ENCODE data around the gene ISY1. TPM values are rescaled to one million over a fixed set of nuclear protein-coding genes. Genes with fewer than 3 reads are reported as not detected.

The ISY1 gene
- polyA plus RNA-seq, 2 of the 4 experiments (the other 2 are of a cell fraction), result 23.2 to 27.6 TPM

DNA sequence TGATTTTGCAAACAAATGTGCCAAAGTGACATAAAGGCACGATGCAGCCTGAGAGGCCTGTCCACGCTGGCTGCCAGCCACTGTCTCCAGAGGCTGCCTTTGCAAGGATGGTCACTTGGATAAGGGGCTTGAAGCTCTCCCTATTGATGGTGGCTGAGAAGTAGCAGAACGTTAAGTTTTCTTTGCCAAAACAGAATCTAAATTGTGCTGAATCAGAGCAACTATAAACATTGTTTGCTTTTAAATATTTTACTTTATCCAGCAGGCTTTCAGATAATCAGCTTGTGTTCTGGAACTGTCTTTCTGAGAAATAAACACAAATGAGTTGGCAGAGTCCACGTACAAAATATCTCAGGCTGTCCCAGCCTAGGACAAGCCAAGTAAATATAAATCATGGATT, 46.6 kb upstream of the ISY1 start (continued):
- TF ChIP-seq BHLHE40 (IDR thresholded peaks at IDR 0.05; ENCODE audit: low read depth, low read length) (no peak), HOXA7 (CRISPR knock-in tag; IDR thresholded peaks at IDR 0.05) (no peak)
- TF ChIP-seq, protein P1, sequence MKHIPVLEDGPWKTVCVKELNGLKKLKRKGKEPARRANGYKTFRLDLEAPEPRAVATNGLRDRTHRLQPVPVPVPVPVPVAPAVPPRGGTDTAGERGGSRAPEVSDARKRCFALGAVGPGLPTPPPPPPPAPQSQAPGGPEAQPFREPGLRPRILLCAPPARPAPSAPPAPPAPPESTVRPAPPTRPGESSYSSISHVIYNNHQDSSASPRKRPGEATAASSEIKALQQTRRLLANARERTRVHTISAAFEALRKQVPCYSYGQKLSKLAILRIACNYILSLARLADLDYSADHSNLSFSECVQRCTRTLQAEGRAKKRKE (CRISPR knock-in tag; IDR thresholded peaks at IDR 0.05; ENCODE audit: low read depth), result no peak

DNA sequence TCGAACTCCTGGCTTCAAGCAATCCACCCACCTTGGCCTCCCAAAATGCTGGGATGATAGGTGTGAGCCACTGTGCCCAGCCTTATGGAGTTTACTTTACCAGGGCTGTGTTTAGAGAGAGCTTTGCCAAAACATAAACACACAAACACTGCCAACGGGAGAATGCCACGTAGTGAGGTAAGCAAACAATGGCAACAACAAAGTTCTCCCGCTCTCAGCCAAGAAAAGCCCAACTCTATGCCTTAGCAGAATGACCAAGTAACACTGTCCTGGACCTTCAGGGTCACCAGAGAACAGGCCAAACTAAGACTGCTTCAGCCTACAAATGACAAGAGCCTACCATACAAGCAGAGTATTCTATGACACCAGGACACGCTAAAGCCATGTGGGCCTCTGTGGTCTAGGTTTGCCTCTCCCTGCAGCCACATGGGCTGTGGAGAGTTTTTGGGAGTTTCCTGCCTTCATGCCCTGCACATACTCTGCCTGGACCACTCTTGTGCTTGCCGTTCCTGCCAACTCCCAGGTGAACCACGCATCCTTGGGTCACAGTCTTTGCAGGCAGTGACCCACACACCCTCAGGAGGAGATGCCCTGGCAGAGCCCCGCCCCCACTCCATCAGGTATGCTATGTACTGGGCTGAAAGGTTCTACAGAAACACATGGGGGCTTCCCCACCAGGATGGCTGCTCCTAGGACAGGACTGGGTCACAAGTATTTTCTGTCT, 44.4 kb upstream of the ISY1 start:
- FAIRE-seq, result no peak

DNA sequence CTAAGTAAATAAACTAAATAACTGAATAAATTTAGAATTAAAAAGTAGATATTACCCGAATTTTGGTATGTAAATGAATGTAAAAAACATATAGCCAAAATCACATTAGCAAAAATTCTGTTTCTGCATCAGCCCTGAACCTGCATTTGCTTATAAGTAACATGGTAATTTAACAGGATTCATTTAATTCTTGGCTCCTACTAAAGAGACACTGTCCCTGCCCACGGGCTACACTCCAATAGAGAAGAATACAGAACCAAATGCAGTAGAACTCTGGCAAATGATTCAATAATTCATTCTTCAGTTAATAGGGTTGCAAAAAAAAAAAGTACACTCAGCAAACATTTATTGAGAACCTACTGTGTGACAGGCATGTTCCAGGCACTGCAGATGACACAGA, 43.6 kb upstream of the ISY1 start:
- ChIA-PET CTCF (interaction anchor here (1.1 to 1.3 kb wide), 3 partner anchors 8 to 41 kb away, joined by 3 to 7 read pairs (median 4); no protein-coding TSS in a partner anchor), POLR2A (no interaction called here)
- no peak overlapping the region for H3K4me2 ChIP-seq
- FAIRE-seq, result no peak
- no peak overlapping the region for H3K4me3 ChIP-seq
- ATAC-seq, result no peak
- 53% methylated on average over 2 of the region's 2 CpGs for whole genome bisulfite sequencing (ENCODE audit: missing lambda C conversion rate)
- no peaks in the 10 kb centered on the region for H3K9me3 ChIP-seq
- peaks cover 6% of the 10 kb centered on the region; the same call in 2 of the 3 replicates for H3K4me1 ChIP-seq
- TF ChIP-seq CHD4 (IDR thresholded peaks at IDR 0.05; ENCODE audit: borderline replicate concordance) (no peak), EHMT2 (IDR thresholded peaks at IDR 0.05; ENCODE audit: low read depth) (no peak), RNF2 (IDR thresholded peaks at IDR 0.05; ENCODE audit: borderline replicate concordance, low read depth) (no peak), EHF (CRISPR knock-in tag; IDR thresholded peaks at IDR 0.05) (no peak), HOXB13 (CRISPR knock-in tag; IDR thresholded peaks at IDR 0.05; ENCODE audit: low read depth) (no peak), JUNB (IDR thresholded peaks at IDR 0.05) (no peak), ESRRA (IDR thresholded peaks at IDR 0.05; ENCODE audit: borderline replicate concordance, low read length) (no peak)
- TF ChIP-seq, protein P2, sequence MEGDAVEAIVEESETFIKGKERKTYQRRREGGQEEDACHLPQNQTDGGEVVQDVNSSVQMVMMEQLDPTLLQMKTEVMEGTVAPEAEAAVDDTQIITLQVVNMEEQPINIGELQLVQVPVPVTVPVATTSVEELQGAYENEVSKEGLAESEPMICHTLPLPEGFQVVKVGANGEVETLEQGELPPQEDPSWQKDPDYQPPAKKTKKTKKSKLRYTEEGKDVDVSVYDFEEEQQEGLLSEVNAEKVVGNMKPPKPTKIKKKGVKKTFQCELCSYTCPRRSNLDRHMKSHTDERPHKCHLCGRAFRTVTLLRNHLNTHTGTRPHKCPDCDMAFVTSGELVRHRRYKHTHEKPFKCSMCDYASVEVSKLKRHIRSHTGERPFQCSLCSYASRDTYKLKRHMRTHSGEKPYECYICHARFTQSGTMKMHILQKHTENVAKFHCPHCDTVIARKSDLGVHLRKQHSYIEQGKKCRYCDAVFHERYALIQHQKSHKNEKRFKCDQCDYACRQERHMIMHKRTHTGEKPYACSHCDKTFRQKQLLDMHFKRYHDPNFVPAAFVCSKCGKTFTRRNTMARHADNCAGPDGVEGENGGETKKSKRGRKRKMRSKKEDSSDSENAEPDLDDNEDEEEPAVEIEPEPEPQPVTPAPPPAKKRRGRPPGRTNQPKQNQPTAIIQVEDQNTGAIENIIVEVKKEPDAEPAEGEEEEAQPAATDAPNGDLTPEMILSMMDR (IDR thresholded peaks at IDR 0.05), result no peak
- TF ChIP-seq, protein P3, sequence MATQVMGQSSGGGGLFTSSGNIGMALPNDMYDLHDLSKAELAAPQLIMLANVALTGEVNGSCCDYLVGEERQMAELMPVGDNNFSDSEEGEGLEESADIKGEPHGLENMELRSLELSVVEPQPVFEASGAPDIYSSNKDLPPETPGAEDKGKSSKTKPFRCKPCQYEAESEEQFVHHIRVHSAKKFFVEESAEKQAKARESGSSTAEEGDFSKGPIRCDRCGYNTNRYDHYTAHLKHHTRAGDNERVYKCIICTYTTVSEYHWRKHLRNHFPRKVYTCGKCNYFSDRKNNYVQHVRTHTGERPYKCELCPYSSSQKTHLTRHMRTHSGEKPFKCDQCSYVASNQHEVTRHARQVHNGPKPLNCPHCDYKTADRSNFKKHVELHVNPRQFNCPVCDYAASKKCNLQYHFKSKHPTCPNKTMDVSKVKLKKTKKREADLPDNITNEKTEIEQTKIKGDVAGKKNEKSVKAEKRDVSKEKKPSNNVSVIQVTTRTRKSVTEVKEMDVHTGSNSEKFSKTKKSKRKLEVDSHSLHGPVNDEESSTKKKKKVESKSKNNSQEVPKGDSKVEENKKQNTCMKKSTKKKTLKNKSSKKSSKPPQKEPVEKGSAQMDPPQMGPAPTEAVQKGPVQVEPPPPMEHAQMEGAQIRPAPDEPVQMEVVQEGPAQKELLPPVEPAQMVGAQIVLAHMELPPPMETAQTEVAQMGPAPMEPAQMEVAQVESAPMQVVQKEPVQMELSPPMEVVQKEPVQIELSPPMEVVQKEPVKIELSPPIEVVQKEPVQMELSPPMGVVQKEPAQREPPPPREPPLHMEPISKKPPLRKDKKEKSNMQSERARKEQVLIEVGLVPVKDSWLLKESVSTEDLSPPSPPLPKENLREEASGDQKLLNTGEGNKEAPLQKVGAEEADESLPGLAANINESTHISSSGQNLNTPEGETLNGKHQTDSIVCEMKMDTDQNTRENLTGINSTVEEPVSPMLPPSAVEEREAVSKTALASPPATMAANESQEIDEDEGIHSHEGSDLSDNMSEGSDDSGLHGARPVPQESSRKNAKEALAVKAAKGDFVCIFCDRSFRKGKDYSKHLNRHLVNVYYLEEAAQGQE (IDR thresholded peaks at IDR 0.05), result no peak
- H3K27ac ChIP-seq, result no peak overlapping the region
- DNase-seq (ENCODE audit: low read depth in 1 of 2, low spot score in 1 of 2), result no peak

More for the DNA sequence above, 44.4 kb upstream of the ISY1 start:
- Histone ChIP-seq H3K4me2 (no peak overlapping the region), H3K4me3 (no peak overlapping the region), H3K4me1 (peaks cover 6% of the 10 kb centered on the region; the same call in 2 of the 3 replicates), H3K27ac (peak overlapping the region in 1 of 2 experiments; percentile 21; a peak in 1 of 6 replicates), H3K9me3 (no peaks in the 10 kb centered on the region)
- no peak for TF ChIP-seq POLR2AphosphoS2 (conservative IDR thresholded peaks at IDR 0.05; ENCODE audit: low read length)
- TF ChIP-seq KDM1A (IDR thresholded peaks at IDR 0.05; ENCODE audit: low read depth), result no peak
- TF ChIP-seq, protein P4, sequence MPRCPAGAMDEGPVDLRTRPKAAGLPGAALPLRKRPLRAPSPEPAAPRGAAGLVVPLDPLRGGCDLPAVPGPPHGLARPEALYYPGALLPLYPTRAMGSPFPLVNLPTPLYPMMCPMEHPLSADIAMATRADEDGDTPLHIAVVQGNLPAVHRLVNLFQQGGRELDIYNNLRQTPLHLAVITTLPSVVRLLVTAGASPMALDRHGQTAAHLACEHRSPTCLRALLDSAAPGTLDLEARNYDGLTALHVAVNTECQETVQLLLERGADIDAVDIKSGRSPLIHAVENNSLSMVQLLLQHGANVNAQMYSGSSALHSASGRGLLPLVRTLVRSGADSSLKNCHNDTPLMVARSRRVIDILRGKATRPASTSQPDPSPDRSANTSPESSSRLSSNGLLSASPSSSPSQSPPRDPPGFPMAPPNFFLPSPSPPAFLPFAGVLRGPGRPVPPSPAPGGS (IDR thresholded peaks at IDR 0.05), result no peak
- TF ChIP-seq, protein P2 (IDR thresholded peaks at IDR 0.05), result no peak
- no peak for TF ChIP-seq FOXS1 (CRISPR knock-in tag; IDR thresholded peaks at IDR 0.05)
- no peak for TF ChIP-seq EHF (CRISPR knock-in tag; IDR thresholded peaks at IDR 0.05)
- ChIA-PET POLR2A (no interaction called here), CTCF (interaction anchor here (1.3 kb wide), 1 partner anchor 9 kb away, joined by 4 read pairs; no protein-coding TSS in a partner anchor)
- ATAC-seq, result peak; percentile 47 to 64; a peak in 4 of 6 replicates
- 56% methylated on average over 7 of the region's 8 CpGs for WGBS (ENCODE audit: missing lambda C conversion rate)
- DNase-seq (ENCODE audit: low read depth in 1 of 2, low spot score in 1 of 2), result no peak
